Measurements from ENCODE around the gene ENTPD8. TPM values are rescaled to one million over a fixed set of nuclear protein-coding genes. Genes with fewer than 3 reads are reported as not detected.

ENTPD8 gene
- total and polyA plus RNA-seq, 7 donors, result 0.01 TPM; not detected in 6

GRCh38 chr9:137435980-137436760 lies 5.0 kb downstream of the ENTPD8 start:
- no peak overlapping the region for H3K27ac ChIP-seq
- ATAC-seq, result peak; percentile 88 to 92 (median 90)
- H3K4me3 ChIP-seq, result no peak overlapping the region
- peak; percentile 80 to 86 for DNase-seq
- 55 to 68% (median 56%) methylated on average over 34 to 42 of the region's 42 CpGs for WGBS, 3 donors
- TF ChIP-seq, protein P1, sequence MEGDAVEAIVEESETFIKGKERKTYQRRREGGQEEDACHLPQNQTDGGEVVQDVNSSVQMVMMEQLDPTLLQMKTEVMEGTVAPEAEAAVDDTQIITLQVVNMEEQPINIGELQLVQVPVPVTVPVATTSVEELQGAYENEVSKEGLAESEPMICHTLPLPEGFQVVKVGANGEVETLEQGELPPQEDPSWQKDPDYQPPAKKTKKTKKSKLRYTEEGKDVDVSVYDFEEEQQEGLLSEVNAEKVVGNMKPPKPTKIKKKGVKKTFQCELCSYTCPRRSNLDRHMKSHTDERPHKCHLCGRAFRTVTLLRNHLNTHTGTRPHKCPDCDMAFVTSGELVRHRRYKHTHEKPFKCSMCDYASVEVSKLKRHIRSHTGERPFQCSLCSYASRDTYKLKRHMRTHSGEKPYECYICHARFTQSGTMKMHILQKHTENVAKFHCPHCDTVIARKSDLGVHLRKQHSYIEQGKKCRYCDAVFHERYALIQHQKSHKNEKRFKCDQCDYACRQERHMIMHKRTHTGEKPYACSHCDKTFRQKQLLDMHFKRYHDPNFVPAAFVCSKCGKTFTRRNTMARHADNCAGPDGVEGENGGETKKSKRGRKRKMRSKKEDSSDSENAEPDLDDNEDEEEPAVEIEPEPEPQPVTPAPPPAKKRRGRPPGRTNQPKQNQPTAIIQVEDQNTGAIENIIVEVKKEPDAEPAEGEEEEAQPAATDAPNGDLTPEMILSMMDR (IDR thresholded peaks at IDR 0.05), result no peak
- no peaks in the 10 kb centered on the region for H3K9me3 ChIP-seq
- no peaks in the 10 kb centered on the region for H3K36me3 ChIP-seq (ENCODE audit: insufficient read depth in 1 of 2, low read depth in 1 of 2)
- peaks cover 5% of the 10 kb centered on the region for H3K4me1 ChIP-seq
- peaks cover 0 to 23% (median 0%) of the 10 kb centered on the region in 3 donors for H3K27me3 ChIP-seq (ENCODE audit: insufficient read depth in 3 of 3, low read length in 2 of 3)
- intact Hi-C loops (cut with DNase I), result no loop called here

GRCh38 chr9:137435381-137435891 lies 5.7 kb downstream of the ENTPD8 start:
- Histone ChIP-seq H3K4me3 (no peak overlapping the region), H3K36me3 (ENCODE audit: insufficient read depth in 1 of 2, low read depth in 1 of 2) (no peaks in the 10 kb centered on the region), H3K27ac (no peak overlapping the region), H3K9me3 (no peaks in the 10 kb centered on the region), H3K4me1 (peaks cover 5% of the 10 kb centered on the region), H3K27me3 (ENCODE audit: insufficient read depth in 3 of 3, low read length in 2 of 3) (peaks cover 0 to 23% (median 0%) of the 10 kb centered on the region in 3 donors)
- DNase-seq (peak in 1 of 2 donors; percentile 13), ATAC-seq (peak in 1 of 4 donors; percentile 4)
- intact Hi-C loops (cut with DNase I), result no loop called here
- TF ChIP-seq, protein P1 (IDR thresholded peaks at IDR 0.05), result no peak
- WGBS, 3 donors, result 71 to 86% (median 74%) methylated on average over 18 to 20 of the region's 20 CpGs

DNA sequence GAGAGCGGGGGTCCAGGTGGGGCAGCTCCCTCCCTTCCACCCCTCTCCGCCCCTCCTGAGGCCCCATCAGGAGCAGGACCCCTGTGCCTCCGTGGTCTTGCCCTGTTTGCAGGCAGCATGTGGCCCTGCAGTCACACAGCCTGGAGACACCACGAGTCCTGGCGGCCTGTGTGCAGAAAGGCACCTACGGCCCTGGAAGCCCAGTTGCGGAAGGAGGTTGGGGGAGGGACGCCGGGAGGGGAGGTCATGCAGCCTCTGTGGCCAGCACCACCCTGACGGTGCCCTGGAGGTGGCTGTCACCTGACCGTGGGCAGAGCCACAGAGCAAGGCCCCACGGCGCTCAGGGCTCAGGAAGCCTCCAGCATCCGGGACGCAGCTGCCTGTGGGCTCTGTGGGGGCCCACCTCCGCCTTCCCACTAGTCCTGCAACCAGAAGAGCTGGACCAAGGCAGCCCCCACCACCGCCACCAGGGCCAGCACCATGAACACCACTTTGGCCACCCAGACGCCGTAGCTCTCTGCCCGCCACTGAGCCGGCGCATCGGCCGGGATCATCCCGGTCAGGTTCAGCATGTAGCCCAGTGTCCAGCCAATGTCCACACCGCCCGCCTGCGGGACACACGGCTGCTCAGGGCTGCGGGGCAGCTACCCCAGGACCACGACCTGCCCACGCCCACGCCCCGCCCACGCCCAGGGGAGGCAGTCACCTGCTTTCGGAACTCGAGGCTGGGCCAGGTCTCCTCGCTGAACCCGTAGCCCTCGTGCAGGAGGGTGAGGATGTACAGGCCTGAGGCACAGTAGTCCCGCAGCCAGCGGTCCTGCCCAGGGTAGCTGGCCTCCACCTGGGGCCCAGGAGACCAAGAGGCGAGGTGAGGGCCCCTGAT lies 6.4 kb downstream of the ENTPD8 start:
- intact Hi-C loops (cut with DNase I), result no loop called here
- Histone ChIP-seq H3K36me3 (ENCODE audit: insufficient read depth in 1 of 2, low read depth in 1 of 2) (no peaks in the 10 kb centered on the region), H3K4me1 (peaks cover 5% of the 10 kb centered on the region), H3K9me3 (no peaks in the 10 kb centered on the region), H3K27me3 (ENCODE audit: insufficient read depth in 3 of 3, low read length in 2 of 3) (peaks cover 0 to 23% (median 0%) of the 10 kb centered on the region in 3 donors), H3K27ac (no peak overlapping the region), H3K4me3 (no peak overlapping the region)
- 81 to 90% (median 81%) methylated on average over 38 to 43 of the region's 43 CpGs for WGBS, 3 donors
- TF ChIP-seq, protein P1 (IDR thresholded peaks at IDR 0.05), result no peak
- DNase-seq (peak; percentile 17 to 51), ATAC-seq (no peak)

DNA sequence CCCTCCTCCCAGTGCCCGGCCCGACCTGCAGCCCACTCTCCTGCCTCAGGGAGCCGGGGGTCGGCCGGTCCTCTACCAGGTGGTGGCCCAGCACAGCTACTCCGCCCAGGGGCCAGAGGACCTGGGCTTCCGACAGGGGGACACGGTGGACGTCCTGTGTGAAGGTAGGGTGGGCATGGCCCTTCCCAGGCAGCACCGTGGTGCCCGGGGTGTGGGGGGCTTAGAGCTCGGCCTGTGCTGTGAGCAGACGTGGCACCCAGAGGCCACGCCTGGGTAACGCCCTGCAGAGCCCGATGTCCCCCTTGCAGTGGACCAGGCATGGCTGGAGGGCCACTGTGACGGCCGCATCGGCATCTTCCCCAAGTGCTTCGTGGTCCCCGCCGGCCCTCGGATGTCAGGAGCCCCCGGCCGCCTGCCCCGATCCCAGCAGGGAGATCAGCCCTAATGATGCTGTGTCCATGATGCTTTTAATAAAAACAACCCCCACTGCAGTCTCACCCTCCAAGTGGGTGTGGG lies 7.2 kb downstream of the ENTPD8 start:
- intact Hi-C loops (cut with DNase I), result no loop called here
- peaks cover 5% of the 10 kb centered on the region for H3K4me1 ChIP-seq
- H3K27me3 ChIP-seq (ENCODE audit: insufficient read depth in 3 of 3, low read length in 2 of 3), result peaks cover 0 to 19% (median 0%) of the 10 kb centered on the region in 3 donors
- no peak overlapping the region for H3K27ac ChIP-seq
- H3K36me3 ChIP-seq (ENCODE audit: insufficient read depth in 1 of 2, low read depth in 1 of 2), result no peaks in the 10 kb centered on the region
- DNase-seq (peak; percentile 7 to 53), ATAC-seq (no peak)
- TF ChIP-seq, protein P1 (IDR thresholded peaks at IDR 0.05), result no peak
- H3K4me3 ChIP-seq, result no peak overlapping the region
- 80 to 91% (median 82%) methylated on average over 20 to 26 of the region's 26 CpGs for WGBS, 3 donors
- no peaks in the 10 kb centered on the region for H3K9me3 ChIP-seq
